ENCODE measurements around the gene TMC3. TPM values are rescaled to one million over a fixed set of nuclear protein-coding genes. Genes with fewer than 3 reads are reported as not detected.

TMC3 gene
- total and polyA plus RNA-seq, 9 donors = 0.05 to 0.23 TPM; not detected in 7

DNA sequence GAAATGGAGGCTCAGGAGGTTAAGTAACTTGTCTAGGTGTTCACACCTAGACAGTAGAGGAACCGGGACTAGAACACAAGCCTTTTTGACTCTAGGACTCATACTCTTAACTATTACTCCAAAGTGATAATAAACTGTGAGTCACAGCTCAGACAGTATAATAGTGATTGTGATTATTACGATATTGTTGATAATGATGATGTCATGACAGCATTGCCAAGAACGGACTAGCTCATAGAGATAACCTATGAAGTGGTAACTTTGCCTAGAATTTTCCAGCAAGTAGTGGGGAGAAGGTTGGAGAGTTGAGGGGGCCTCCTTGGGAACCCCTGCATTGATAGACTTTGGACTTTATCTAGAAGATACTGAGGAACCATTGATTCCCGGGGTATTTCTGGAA is 84.1 kb downstream of the TMC3 start:
- no peaks in the 10 kb centered on the region for H3K27me3 ChIP-seq
- intact Hi-C loops (cut with DNase I) = loop anchor here in 1 of 4 donors (10.0 kb wide), 1 partner anchor 95 kb away; no protein-coding TSS in a partner anchor
- no peaks in the 10 kb centered on the region for H3K4me1 ChIP-seq (ENCODE audit: insufficient read depth)
- no peaks in the 10 kb centered on the region for H3K36me3 ChIP-seq
- no peak for DNase-seq
- H3K9me3 ChIP-seq = no peaks in the 10 kb centered on the region
- H3K27ac ChIP-seq = no peak overlapping the region
- 83 to 86% (median 83%) methylated on average over 4 of the region's 4 CpGs for WGBS, 3 donors
- no peak overlapping the region for H3K4me3 ChIP-seq
- TF ChIP-seq, protein P1, sequence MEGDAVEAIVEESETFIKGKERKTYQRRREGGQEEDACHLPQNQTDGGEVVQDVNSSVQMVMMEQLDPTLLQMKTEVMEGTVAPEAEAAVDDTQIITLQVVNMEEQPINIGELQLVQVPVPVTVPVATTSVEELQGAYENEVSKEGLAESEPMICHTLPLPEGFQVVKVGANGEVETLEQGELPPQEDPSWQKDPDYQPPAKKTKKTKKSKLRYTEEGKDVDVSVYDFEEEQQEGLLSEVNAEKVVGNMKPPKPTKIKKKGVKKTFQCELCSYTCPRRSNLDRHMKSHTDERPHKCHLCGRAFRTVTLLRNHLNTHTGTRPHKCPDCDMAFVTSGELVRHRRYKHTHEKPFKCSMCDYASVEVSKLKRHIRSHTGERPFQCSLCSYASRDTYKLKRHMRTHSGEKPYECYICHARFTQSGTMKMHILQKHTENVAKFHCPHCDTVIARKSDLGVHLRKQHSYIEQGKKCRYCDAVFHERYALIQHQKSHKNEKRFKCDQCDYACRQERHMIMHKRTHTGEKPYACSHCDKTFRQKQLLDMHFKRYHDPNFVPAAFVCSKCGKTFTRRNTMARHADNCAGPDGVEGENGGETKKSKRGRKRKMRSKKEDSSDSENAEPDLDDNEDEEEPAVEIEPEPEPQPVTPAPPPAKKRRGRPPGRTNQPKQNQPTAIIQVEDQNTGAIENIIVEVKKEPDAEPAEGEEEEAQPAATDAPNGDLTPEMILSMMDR (IDR thresholded peaks at IDR 0.05) = no peak
- no peak for TF ChIP-seq POLR2A (IDR thresholded peaks at IDR 0.05)

DNA sequence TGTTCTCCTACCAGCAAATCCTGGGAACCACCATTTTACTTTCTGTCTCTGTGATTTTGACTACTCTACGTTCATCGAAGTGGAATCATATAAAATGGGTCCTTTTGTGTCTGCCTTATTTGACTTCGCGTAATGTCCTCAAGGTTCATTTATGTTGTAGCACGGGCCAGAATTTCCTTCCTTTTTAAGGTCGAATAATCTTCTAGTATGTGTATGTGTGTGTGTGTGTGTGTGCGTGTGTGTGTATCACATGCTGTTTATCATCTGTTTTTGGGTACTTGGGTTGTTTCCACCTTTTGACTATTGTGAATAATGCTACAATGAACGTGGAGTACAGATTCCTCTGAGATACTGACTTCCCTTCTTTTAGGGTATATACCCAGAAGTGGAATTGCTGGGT is 85.4 kb downstream of the TMC3 start:
- DNase-seq = no peak
- 88 to 95% (median 92%) methylated on average over 8 of the region's 8 CpGs for WGBS, 3 donors
- Histone ChIP-seq H3K4me3 (no peak overlapping the region), H3K27me3 (no peaks in the 10 kb centered on the region), H3K9me3 (no peaks in the 10 kb centered on the region), H3K4me1 (ENCODE audit: insufficient read depth) (no peaks in the 10 kb centered on the region), H3K27ac (no peak overlapping the region), H3K36me3 (no peaks in the 10 kb centered on the region)
- TF ChIP-seq POLR2A (IDR thresholded peaks at IDR 0.05) (no peak), EP300 (IDR thresholded peaks at IDR 0.05) (no peak)
- TF ChIP-seq, protein P1 (IDR thresholded peaks at IDR 0.05) = no peak
- intact Hi-C loops (cut with DNase I) = loop anchor here in 1 of 4 donors (10.0 kb wide), 1 partner anchor 96 kb away; no protein-coding TSS in a partner anchor

DNA sequence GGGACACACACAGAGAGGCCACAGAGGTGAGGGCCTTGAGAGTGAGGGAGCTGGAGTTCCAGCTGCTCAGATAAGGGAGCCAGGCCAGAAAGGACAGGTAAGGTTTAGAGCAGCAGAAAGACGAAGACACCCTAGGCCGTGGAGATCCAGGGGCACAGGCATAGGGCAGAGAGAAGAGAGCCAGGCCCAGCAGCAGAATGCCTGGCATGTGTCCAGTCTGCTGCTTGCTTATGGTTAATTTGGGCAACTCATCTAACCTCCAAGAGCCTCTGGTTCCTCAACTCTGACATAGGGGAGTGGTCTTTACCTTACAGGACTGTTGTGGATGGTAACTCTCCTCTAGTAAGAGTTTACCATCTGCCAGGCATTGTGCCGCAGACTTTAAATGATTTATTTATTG is 86.0 kb downstream of the TMC3 start:
- no peak overlapping the region for H3K27ac ChIP-seq
- no peaks in the 10 kb centered on the region for H3K9me3 ChIP-seq
- TF ChIP-seq, protein P1 (IDR thresholded peaks at IDR 0.05) = no peak
- no peak for TF ChIP-seq EP300 (IDR thresholded peaks at IDR 0.05)
- no peak for TF ChIP-seq POLR2A (IDR thresholded peaks at IDR 0.05)
- no peak overlapping the region for H3K4me3 ChIP-seq
- intact Hi-C loops (cut with DNase I) = loop anchor here in 1 of 4 donors (10.0 kb wide), 1 partner anchor 97 kb away; no protein-coding TSS in a partner anchor
- no peak for DNase-seq
- H3K27me3 ChIP-seq = no peaks in the 10 kb centered on the region
- H3K4me1 ChIP-seq (ENCODE audit: insufficient read depth) = no peaks in the 10 kb centered on the region
- 93 to 96% (median 93%) methylated on average over 3 of the region's 3 CpGs for WGBS, 3 donors
- no peaks in the 10 kb centered on the region for H3K36me3 ChIP-seq

DNA sequence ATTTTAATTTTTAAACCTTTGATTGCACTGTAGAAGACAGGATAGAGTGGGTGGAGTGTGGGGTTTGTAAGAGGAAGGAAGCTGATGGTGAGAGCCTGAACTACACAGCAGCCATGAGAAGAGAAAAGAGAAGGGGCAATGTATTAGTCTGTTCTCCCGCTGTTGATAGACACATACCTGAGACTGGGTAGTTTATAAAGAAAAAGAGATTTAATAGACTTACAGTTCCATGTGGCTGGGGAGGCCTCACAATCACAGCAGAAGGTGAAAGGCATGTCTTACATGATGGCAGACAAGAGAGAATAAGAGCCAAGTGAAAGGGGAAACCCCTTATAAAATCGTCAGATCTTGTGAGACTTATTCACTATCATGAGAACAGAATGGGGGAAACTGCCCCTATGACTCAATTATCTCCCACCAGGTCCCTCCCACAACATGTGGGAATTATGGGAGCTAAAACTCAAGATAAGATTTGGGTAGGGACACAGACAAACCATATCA is 87.3 kb downstream of the TMC3 start:
- TF ChIP-seq EP300 (IDR thresholded peaks at IDR 0.05) = no peak
- no peak for TF ChIP-seq POLR2A (IDR thresholded peaks at IDR 0.05)
- TF ChIP-seq, protein P1 (IDR thresholded peaks at IDR 0.05) = no peak
- intact Hi-C loops (cut with DNase I) = loop anchor here in 1 of 4 donors (10.0 kb wide), 1 partner anchor 98 kb away; no protein-coding TSS in a partner anchor
- Histone ChIP-seq H3K27ac (no peak overlapping the region), H3K4me1 (ENCODE audit: insufficient read depth) (no peaks in the 10 kb centered on the region), H3K36me3 (no peaks in the 10 kb centered on the region), H3K9me3 (no peaks in the 10 kb centered on the region), H3K4me3 (no peak overlapping the region), H3K27me3 (no peaks in the 10 kb centered on the region)
- 87 to 91% (median 88%) methylated on average over 2 of the region's 2 CpGs for WGBS, 3 donors
- DNase-seq = no peak
